ENCODE data around the gene PSAPL1.
"Not testable (repeated sequence)": the region's sequence is repeated elsewhere in the genome, so short reads cannot be mapped to it uniquely, and the experiment has no call there.

The PSAPL1 gene

GRCh38 chr4:7458477-7458876 lies 23.7 kb upstream of the PSAPL1 start:
- no peak for DNase-seq (ENCODE audit: low read depth, low spot score)

- DNase-seq (ENCODE audit: low read depth, low spot score): no peak
These were observed 23.3 kb upstream of the PSAPL1 start for GRCh38 chr4:7458066-7458425.

- DNase-seq (ENCODE audit: low read depth, low spot score): no peak
These were observed 22.7 kb upstream of the PSAPL1 start for GRCh38 chr4:7457201-7458065.

GRCh38 chr4:7452802-7453201 lies 18.1 kb upstream of the PSAPL1 start:
- not testable (repeated sequence) for DNase-seq (ENCODE audit: low read depth, low spot score)

GRCh38 chr4:7451800-7452199 lies 17.1 kb upstream of the PSAPL1 start:
- DNase-seq (ENCODE audit: low read depth, low spot score): no peak

GRCh38 chr4:7451434-7451789 lies 16.7 kb upstream of the PSAPL1 start:
- no peak for DNase-seq (ENCODE audit: low read depth, low spot score)

- no peak for DNase-seq (ENCODE audit: low read depth, low spot score)
These were observed 16.2 kb upstream of the PSAPL1 start for GRCh38 chr4:7450775-7451433.

- DNase-seq (ENCODE audit: low read depth, low spot score): no peak
These were observed 13.3 kb upstream of the PSAPL1 start for GRCh38 chr4:7448036-7448435.

GRCh38 chr4:7447236-7447635 lies 12.5 kb upstream of the PSAPL1 start:
- no peak for DNase-seq (ENCODE audit: low read depth, low spot score)

- DNase-seq (ENCODE audit: low read depth, low spot score): no peak
These were observed 10.0 kb upstream of the PSAPL1 start for GRCh38 chr4:7444731-7445130.

- no peak for DNase-seq (ENCODE audit: low read depth, low spot score)
These were observed 9.6 kb upstream of the PSAPL1 start for GRCh38 chr4:7444314-7444713.

GRCh38 chr4:7442574-7443162 lies 7.9 kb upstream of the PSAPL1 start:
- DNase-seq (ENCODE audit: low read depth, low spot score): no peak

GRCh38 chr4:7441201-7441600 lies 6.5 kb upstream of the PSAPL1 start:
- no peak for DNase-seq (ENCODE audit: low read depth, low spot score)

GRCh38 chr4:7439699-7440098 lies 5.0 kb upstream of the PSAPL1 start:
- no peak for DNase-seq (ENCODE audit: low read depth, low spot score)

GRCh38 chr4:7436256-7436655 lies 1.5 kb upstream of the PSAPL1 start:
- DNase-seq (ENCODE audit: low read depth, low spot score): no peak

GRCh38 chr4:7435471-7436061 lies 836 bp upstream of the PSAPL1 start:
- DNase-seq (ENCODE audit: low read depth, low spot score): no peak

GRCh38 chr4:7434141-7434765 lies 477 bp downstream of the PSAPL1 start:
- DNase-seq (ENCODE audit: low read depth, low spot score): no peak

GRCh38 chr4:7433376-7434140 lies 1.2 kb downstream of the PSAPL1 start:
- no peak for DNase-seq (ENCODE audit: low read depth, low spot score)

GRCh38 chr4:7432531-7433375 lies 2.0 kb downstream of the PSAPL1 start:
- DNase-seq (ENCODE audit: low read depth, low spot score): no peak
